ENCODE measurements around the gene HARBI1. TPM values are rescaled to one million over a fixed set of nuclear protein-coding genes. Genes with fewer than 3 reads are reported as not detected.

The HARBI1 gene
- total and polyA plus RNA-seq, 10 of the 15 experiments (the other 5 are each of a cell fraction or from before 2014, with no cell fraction given) = 3.6 to 8.4 (median 5.2) TPM

DNA sequence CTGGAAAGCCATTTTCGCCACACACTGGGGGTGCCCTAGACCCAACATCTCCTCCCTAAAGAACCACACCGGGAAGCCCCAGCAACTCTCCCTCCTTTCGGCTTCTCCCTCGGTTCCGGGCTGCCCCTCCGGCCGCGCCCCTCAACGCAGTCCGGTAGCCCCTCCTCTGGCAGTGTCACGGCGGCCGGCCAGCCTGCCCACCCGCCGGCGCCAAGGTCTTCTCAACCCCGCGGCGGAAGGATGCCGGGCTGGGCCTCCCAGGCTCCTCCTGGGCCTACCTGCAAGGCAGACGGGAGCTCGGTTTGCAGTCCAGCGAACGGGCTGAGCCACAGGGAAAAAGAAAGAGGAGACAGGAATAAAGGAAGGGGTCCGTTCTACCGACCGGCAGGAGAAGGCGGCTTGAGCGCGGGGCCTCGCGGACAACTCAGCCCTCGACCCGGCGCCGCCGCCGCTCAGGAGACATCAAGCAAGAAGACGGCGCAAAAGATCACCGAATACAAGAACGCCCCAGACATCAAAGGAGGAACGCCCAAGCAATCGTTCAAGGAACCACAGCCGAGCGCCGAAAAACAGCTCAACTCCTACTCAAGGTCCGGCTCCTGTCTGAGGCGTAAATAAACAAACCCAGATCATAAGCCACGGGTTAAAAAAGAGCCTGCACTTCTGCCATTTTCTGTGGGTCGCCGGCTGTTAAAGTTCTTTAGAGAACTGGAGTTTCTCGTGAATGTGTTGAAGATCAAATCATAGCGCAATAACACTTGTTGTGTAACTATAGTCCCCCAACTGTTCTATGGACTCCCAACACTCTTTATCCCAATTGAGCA, 23.3 kb downstream of the HARBI1 start, which contains the start of gene AMBRA1 (continued):
- TF ChIP-seq GATAD2B (conservative IDR thresholded peaks at IDR 0.05; ENCODE audit: low read depth) (peak; percentile 77), TARDBP (IDR thresholded peaks at IDR 0.05; ENCODE audit: borderline replicate concordance) (peak; percentile 78; the same call in 1 of the 2 replicates), JUNB (IDR thresholded peaks at IDR 0.05) (no peak), SRF (IDR thresholded peaks at IDR 0.05; ENCODE audit: low read depth in 2 of 2, low read length in 2 of 2) (peak; percentile 93 to 100), MYC (IDR thresholded peaks at IDR 0.05; ENCODE audit: insufficient read depth, insufficient read length, insufficient replicate concordance, low read length, severe bottlenecking) (no peak), ZSCAN29 (IDR thresholded peaks at IDR 0.05) (no peak), NRF1 (conservative IDR thresholded peaks at IDR 0.05; ENCODE audit: low read depth, low read length) (no peak; the same call in 1 of the 2 replicates)
- TF ChIP-seq, protein P1, sequence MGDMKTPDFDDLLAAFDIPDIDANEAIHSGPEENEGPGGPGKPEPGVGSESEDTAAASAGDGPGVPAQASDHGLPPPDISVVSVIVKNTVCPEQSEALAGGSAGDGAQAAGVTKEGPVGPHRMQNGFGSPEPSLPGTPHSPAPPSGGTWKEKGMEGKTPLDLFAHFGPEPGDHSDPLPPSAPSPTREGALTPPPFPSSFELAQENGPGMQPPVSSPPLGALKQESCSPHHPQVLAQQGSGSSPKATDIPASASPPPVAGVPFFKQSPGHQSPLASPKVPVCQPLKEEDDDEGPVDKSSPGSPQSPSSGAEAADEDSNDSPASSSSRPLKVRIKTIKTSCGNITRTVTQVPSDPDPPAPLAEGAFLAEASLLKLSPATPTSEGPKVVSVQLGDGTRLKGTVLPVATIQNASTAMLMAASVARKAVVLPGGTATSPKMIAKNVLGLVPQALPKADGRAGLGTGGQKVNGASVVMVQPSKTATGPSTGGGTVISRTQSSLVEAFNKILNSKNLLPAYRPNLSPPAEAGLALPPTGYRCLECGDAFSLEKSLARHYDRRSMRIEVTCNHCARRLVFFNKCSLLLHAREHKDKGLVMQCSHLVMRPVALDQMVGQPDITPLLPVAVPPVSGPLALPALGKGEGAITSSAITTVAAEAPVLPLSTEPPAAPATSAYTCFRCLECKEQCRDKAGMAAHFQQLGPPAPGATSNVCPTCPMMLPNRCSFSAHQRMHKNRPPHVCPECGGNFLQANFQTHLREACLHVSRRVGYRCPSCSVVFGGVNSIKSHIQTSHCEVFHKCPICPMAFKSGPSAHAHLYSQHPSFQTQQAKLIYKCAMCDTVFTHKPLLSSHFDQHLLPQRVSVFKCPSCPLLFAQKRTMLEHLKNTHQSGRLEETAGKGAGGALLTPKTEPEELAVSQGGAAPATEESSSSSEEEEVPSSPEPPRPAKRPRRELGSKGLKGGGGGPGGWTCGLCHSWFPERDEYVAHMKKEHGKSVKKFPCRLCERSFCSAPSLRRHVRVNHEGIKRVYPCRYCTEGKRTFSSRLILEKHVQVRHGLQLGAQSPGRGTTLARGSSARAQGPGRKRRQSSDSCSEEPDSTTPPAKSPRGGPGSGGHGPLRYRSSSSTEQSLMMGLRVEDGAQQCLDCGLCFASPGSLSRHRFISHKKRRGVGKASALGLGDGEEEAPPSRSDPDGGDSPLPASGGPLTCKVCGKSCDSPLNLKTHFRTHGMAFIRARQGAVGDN (IDR thresholded peaks at IDR 0.05) = peak; percentile 72
- TF ChIP-seq, protein P2, sequence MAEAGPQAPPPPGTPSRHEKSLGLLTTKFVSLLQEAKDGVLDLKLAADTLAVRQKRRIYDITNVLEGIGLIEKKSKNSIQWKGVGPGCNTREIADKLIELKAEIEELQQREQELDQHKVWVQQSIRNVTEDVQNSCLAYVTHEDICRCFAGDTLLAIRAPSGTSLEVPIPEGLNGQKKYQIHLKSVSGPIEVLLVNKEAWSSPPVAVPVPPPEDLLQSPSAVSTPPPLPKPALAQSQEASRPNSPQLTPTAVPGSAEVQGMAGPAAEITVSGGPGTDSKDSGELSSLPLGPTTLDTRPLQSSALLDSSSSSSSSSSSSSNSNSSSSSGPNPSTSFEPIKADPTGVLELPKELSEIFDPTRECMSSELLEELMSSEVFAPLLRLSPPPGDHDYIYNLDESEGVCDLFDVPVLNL (IDR thresholded peaks at IDR 0.05; ENCODE audit: low read depth, low read length) = no peak
- TF ChIP-seq, protein P3, sequence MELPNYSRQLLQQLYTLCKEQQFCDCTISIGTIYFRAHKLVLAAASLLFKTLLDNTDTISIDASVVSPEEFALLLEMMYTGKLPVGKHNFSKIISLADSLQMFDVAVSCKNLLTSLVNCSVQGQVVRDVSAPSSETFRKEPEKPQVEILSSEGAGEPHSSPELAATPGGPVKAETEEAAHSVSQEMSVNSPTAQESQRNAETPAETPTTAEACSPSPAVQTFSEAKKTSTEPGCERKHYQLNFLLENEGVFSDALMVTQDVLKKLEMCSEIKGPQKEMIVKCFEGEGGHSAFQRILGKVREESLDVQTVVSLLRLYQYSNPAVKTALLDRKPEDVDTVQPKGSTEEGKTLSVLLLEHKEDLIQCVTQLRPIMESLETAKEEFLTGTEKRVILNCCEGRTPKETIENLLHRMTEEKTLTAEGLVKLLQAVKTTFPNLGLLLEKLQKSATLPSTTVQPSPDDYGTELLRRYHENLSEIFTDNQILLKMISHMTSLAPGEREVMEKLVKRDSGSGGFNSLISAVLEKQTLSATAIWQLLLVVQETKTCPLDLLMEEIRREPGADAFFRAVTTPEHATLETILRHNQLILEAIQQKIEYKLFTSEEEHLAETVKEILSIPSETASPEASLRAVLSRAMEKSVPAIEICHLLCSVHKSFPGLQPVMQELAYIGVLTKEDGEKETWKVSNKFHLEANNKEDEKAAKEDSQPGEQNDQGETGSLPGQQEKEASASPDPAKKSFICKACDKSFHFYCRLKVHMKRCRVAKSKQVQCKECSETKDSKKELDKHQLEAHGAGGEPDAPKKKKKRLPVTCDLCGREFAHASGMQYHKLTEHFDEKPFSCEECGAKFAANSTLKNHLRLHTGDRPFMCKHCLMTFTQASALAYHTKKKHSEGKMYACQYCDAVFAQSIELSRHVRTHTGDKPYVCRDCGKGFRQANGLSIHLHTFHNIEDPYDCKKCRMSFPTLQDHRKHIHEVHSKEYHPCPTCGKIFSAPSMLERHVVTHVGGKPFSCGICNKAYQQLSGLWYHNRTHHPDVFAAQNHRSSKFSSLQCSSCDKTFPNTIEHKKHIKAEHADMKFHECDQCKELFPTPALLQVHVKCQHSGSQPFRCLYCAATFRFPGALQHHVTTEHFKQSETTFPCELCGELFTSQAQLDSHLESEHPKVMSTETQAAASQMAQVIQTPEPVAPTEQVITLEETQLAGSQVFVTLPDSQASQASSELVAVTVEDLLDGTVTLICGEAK (IDR thresholded peaks at IDR 0.05; ENCODE audit: borderline replicate concordance) = peak; percentile 45; the same call in 1 of the 2 replicates
- TF ChIP-seq, protein P4, sequence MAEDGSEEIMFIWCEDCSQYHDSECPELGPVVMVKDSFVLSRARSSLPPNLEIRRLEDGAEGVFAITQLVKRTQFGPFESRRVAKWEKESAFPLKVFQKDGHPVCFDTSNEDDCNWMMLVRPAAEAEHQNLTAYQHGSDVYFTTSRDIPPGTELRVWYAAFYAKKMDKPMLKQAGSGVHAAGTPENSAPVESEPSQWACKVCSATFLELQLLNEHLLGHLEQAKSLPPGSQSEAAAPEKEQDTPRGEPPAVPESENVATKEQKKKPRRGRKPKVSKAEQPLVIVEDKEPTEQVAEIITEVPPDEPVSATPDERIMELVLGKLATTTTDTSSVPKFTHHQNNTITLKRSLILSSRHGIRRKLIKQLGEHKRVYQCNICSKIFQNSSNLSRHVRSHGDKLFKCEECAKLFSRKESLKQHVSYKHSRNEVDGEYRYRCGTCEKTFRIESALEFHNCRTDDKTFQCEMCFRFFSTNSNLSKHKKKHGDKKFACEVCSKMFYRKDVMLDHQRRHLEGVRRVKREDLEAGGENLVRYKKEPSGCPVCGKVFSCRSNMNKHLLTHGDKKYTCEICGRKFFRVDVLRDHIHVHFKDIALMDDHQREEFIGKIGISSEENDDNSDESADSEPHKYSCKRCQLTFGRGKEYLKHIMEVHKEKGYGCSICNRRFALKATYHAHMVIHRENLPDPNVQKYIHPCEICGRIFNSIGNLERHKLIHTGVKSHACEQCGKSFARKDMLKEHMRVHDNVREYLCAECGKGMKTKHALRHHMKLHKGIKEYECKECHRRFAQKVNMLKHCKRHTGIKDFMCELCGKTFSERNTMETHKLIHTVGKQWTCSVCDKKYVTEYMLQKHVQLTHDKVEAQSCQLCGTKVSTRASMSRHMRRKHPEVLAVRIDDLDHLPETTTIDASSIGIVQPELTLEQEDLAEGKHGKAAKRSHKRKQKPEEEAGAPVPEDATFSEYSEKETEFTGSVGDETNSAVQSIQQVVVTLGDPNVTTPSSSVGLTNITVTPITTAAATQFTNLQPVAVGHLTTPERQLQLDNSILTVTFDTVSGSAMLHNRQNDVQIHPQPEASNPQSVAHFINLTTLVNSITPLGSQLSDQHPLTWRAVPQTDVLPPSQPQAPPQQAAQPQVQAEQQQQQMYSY (CRISPR knock-in tag; IDR thresholded peaks at IDR 0.05) = no peak
- TF ChIP-seq, protein P5, sequence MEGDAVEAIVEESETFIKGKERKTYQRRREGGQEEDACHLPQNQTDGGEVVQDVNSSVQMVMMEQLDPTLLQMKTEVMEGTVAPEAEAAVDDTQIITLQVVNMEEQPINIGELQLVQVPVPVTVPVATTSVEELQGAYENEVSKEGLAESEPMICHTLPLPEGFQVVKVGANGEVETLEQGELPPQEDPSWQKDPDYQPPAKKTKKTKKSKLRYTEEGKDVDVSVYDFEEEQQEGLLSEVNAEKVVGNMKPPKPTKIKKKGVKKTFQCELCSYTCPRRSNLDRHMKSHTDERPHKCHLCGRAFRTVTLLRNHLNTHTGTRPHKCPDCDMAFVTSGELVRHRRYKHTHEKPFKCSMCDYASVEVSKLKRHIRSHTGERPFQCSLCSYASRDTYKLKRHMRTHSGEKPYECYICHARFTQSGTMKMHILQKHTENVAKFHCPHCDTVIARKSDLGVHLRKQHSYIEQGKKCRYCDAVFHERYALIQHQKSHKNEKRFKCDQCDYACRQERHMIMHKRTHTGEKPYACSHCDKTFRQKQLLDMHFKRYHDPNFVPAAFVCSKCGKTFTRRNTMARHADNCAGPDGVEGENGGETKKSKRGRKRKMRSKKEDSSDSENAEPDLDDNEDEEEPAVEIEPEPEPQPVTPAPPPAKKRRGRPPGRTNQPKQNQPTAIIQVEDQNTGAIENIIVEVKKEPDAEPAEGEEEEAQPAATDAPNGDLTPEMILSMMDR (IDR thresholded peaks at IDR 0.05 in 2 of 3, conservative IDR thresholded peaks at IDR 0.05 in 1 of 3; ENCODE audit: control insufficient read depth in 2 of 3, extremely low read depth in 1 of 3, insufficient read depth in 1 of 3, low read depth in 3 of 3, low read length in 3 of 3) = no peak
